Activated CD4-positive, alpha-beta memory T cell treated with anti-CD3 and anti-CD28 coated beads, Interleukin-2, amount 10 ng/mL, durations not matched to agents 7 days and 5 days (primary cell): ENCODE results near the gene NOXA1. TPM values are rescaled to one million over a fixed set of nuclear protein-coding genes. Genes with fewer than 3 reads are reported as not detected.

Experiments used
- total RNA-seq, 2 experiments: library from RNA; stranded (reverse); gene quantifications; one replicate each; pipeline ENCODE4 v1.2.3, GENCODE V29; 2021

NOXA1 gene
- total RNA-seq, 2 experiments from 2014 or later = 0.50 to 0.73 TPM

Other genes with a start within 250 kb of the NOXA1 start
- gene ANAPC2, start 234.8 kb upstream of the NOXA1 start, total RNA-seq = 10 to 100 TPM; 53.3 to 57.8 TPM
- gene SSNA1, start 234.7 kb upstream of the NOXA1 start, total RNA-seq = 10 to 100 TPM; 70.0 to 76.3 TPM
- 1 to 10 TPM; 8.5 to 9.4 TPM for gene TPRN, start 222.7 kb upstream of the NOXA1 start, total RNA-seq
- gene TMEM203, start 217.7 kb upstream of the NOXA1 start, total RNA-seq = 10 to 100 TPM; 28.9 to 29.2 TPM
- gene NDOR1, start 217.7 kb upstream of the NOXA1 start, total RNA-seq = 10 to 100 TPM; 27.7 to 30.0 TPM
- gene RNF208, start 201.2 kb upstream of the NOXA1 start, total RNA-seq = 1 to 10 TPM; 2.2 to 2.5 TPM
- under 1 TPM; 0.86 to 0.93 TPM for gene CYSRT1, start 198.2 kb upstream of the NOXA1 start, total RNA-seq
- under 1 TPM in 1 of 2 experiments, not detected in 1; 0.20 TPM for gene RNF224, start 195.9 kb upstream of the NOXA1 start, total RNA-seq
- gene SLC34A3, start 192.5 kb upstream of the NOXA1 start, total RNA-seq = not detected
- 100 to 1,000 TPM; 314 to 319 TPM for gene TUBB4B, start 182.1 kb upstream of the NOXA1 start, total RNA-seq
- not detected for gene STPG3, start 172.1 kb upstream of the NOXA1 start, total RNA-seq
- gene NELFB, start 168.1 kb upstream of the NOXA1 start, total RNA-seq = 10 to 100 TPM; 58.8 to 59.6 TPM
- 10 to 100 TPM; 22.4 to 23.2 TPM for gene TOR4A, start 145.7 kb upstream of the NOXA1 start, total RNA-seq
- gene NRARP, start 121.1 kb upstream of the NOXA1 start, total RNA-seq = under 1 TPM; 0.71 to 0.75 TPM
- 10 to 100 TPM; 17.9 to 18.1 TPM for gene EXD3, start 231 bp upstream of the NOXA1 start, total RNA-seq
- gene ENTPD8, start 18.0 kb downstream of the NOXA1 start, total RNA-seq = not detected
- gene NSMF, start 35.9 kb downstream of the NOXA1 start, total RNA-seq = 10 to 100 TPM; 29.0 to 31.9 TPM
- gene PNPLA7, start 127.0 kb downstream of the NOXA1 start, total RNA-seq = 1 to 10 TPM; 4.5 to 5.0 TPM
- gene MRPL41, start 128.5 kb downstream of the NOXA1 start, total RNA-seq = 10 to 100 TPM; 51.6 to 52.6 TPM
- 10 to 100 TPM; 31.9 to 34.2 TPM for gene DPH7, start 155.5 kb downstream of the NOXA1 start, total RNA-seq
- 10 to 100 TPM; 24.0 to 25.4 TPM for gene ZMYND19, start 167.1 kb downstream of the NOXA1 start, total RNA-seq
- 10 to 100 TPM; 49.8 to 55.9 TPM for gene ARRDC1, start 182.3 kb downstream of the NOXA1 start, total RNA-seq
- 10 to 100 TPM; 87.1 to 91.4 TPM for gene EHMT1, start 195.6 kb downstream of the NOXA1 start, total RNA-seq